KG1 (cell line): ENCODE data around the gene WBP2NL.

Experiments used
- DNase-seq: peaks from one replicate; lab custom pipeline; 2025; lab: John Stamatoyannopoulos, UW

The WBP2NL gene

GRCh38 chr22:42072606-42073330 lies 74.2 kb downstream of the WBP2NL start:
- DNase-seq = no peak

GRCh38 chr22:42073621-42074041 lies 75.0 kb downstream of the WBP2NL start:
- no peak for DNase-seq

DNA sequence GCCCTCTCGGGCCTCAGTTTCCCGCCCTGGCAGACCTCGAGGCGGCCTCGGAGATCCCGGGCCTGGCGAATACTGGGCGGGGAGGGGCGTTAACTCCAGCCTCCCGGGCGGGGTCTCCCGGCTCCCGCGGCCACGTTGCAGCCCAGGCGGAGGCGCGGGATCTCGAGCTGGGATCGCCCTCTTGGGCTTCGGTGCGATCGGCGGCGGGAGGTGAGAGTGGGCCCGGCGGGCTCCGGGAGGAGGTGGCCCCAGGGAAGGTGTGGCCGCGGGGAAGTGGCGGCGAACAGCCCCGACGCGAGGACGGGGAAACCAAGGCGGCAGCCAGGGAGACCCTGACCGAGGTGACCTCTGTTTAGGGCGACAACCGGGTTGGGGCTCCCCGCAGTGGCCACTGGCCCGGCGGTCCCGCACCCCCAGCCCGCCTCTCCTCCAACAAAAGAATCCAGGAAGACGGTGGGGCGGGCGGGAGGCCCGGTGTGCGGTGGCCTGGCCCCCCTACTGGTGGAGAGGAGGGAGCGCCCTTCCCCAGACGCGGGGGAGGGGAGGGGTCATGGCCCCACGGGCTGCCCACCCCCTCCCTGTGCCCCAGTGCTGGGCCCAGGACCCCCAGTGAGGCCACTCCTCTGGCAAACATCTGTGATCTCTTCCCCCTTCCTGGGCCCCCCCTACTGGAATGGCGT lies 75.7 kb downstream of the WBP2NL start, which contains the start of gene PHETA2:
PHETA2 (plus strand) TSS at position 117 of the 680 bp plus-strand sequence. CDS start 3,046 bp downstream, outside the sequence.
- DNase-seq = no peak

GRCh38 chr22:42074846-42075676 lies 76.5 kb downstream of the WBP2NL start:
- DNase-seq = no peak

DNA sequence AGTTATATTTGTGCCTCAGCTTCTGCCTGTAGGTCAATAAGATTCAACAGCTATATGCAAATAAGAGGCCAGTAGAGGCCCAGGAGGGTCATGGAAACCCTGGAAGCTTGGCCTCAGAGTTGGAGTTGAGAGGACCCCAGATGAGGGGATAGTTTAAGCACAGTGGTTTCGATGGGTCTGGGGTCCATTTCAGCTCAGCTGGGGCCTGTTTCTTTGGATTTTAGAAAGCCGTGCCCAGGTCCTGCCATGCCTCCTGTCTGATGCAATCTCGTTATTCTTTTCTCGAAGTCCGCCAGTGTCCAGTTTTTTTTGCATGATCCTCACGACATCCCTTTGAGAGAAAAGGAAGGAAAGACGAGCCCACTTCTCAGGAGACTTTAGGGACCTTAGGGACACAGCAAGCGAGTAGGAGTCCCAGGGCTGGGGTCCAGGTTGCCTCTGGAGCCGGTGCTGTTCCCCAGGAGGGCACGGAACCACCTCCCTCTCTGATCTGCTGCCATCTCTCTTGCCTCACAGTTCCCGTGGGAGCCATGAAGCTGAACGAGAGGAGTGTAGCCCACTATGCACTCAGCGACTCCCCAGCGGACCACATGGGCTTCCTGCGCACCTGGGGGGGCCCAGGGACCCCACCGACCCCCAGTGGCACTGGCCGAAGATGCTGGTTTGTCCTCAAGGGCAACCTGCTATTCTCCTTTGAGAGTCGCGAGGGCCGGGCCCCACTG lies 78.3 kb downstream of the WBP2NL start:
- DNase-seq = no peak

GRCh38 chr22:42077486-42078125 lies 79.0 kb downstream of the WBP2NL start:
- no peak for DNase-seq
